ENCODE measurements around the gene SEPTIN10. TPM values are rescaled to one million over a fixed set of nuclear protein-coding genes. Genes with fewer than 3 reads are reported as not detected.

The SEPTIN10 gene
- total RNA-seq, 1 donor from 2014 or later, result 90.8 TPM

DNA sequence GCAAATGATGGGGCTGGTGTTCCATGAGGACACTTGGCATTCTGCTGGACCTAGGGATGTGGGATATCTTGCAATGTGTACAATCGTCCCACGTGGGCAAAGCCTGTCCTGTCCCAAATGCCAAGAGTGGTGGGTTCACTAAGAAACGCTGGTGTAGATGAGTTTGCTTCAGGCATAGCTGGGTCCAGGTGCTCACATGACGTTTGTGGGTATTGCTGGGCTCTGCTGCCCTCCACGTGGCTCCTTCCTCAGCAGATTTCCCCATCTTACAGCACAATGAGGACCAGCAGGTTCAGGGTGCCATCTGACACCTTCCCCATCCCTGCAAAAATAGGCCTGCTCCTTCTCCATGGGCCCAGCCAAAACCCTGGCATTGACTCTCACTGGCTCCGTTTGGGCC, 105.9 kb downstream of the SEPTIN10 start:
- no peaks in the 10 kb centered on the region for H3K4me1 ChIP-seq (ENCODE audit: insufficient read depth, low read length)
- Mint-ChIP-seq H3K27me3 (ENCODE audit: low read depth, unreplicated experiment) (peaks cover 34% of the 10 kb centered on the region), H3K27ac (ENCODE audit: unreplicated experiment) (no peak overlapping the region), H3K36me3 (ENCODE audit: low read depth, unreplicated experiment) (peaks cover 12% of the 10 kb centered on the region), H3K4me1 (ENCODE audit: low read depth, unreplicated experiment) (no peaks in the 10 kb centered on the region), H3K9me3 (ENCODE audit: unreplicated experiment) (no peaks in the 10 kb centered on the region), H3K4me3 (ENCODE audit: unreplicated experiment) (no peak overlapping the region)
- peaks cover 7% of the 10 kb centered on the region for H3K9me3 ChIP-seq (ENCODE audit: insufficient read depth, low read depth, low read length)
- no peaks in the 10 kb centered on the region for H4K20me1 ChIP-seq (ENCODE audit: insufficient read depth, low read length)
- no peak overlapping the region for H3K4me3 ChIP-seq (ENCODE audit: insufficient read depth, low read depth, low read length)
- H3K4me2 ChIP-seq (ENCODE audit: low read length), result no peak overlapping the region
- DNase-seq (ENCODE audit: low read depth), result no peak
- H3K9ac ChIP-seq (ENCODE audit: low read length), result no peak overlapping the region
- H2AFZ ChIP-seq (ENCODE audit: low read depth, low read length), result no peak overlapping the region
- H3K27ac ChIP-seq (ENCODE audit: low read depth, low read length), result no peak overlapping the region
- H3K27me3 ChIP-seq (ENCODE audit: insufficient read depth, low read length), result no peaks in the 10 kb centered on the region
- H3K36me3 ChIP-seq (ENCODE audit: insufficient read depth, low read length), result no peaks in the 10 kb centered on the region
- no peak for FAIRE-seq
- no peak for TF ChIP-seq EZH2 (IDR thresholded peaks at IDR 0.05; ENCODE audit: insufficient read depth, low read length)
- TF ChIP-seq, protein P1, sequence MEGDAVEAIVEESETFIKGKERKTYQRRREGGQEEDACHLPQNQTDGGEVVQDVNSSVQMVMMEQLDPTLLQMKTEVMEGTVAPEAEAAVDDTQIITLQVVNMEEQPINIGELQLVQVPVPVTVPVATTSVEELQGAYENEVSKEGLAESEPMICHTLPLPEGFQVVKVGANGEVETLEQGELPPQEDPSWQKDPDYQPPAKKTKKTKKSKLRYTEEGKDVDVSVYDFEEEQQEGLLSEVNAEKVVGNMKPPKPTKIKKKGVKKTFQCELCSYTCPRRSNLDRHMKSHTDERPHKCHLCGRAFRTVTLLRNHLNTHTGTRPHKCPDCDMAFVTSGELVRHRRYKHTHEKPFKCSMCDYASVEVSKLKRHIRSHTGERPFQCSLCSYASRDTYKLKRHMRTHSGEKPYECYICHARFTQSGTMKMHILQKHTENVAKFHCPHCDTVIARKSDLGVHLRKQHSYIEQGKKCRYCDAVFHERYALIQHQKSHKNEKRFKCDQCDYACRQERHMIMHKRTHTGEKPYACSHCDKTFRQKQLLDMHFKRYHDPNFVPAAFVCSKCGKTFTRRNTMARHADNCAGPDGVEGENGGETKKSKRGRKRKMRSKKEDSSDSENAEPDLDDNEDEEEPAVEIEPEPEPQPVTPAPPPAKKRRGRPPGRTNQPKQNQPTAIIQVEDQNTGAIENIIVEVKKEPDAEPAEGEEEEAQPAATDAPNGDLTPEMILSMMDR (IDR thresholded peaks at IDR 0.05; ENCODE audit: insufficient read depth, low read depth, low read length), result no peak
- no peaks in the 10 kb centered on the region for H3K79me2 ChIP-seq (ENCODE audit: insufficient read depth, low read length)

DNA sequence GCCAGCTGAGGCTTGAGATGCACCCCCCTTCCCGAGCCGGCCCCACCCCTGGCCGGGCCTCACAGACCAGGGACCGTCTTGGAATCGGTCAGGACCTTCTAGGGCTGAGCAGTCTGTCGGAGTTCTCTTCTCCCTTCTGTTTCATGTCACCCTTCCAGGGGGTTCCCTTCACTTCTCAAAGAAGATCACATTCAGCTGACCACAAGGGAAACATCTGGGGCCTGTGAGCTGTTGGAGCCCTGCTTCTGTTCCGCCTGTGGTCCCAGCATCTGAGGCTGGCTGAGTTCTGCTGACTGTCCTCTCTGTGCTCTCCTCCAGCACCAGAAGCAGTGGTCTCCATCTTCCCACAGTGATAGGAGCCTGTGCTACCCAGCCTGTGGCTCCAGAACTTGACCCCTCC, 106.5 kb downstream of the SEPTIN10 start:
- Histone ChIP-seq H3K9me3 (ENCODE audit: insufficient read depth, low read depth, low read length) (peaks cover 7% of the 10 kb centered on the region), H3K36me3 (ENCODE audit: insufficient read depth, low read length) (no peaks in the 10 kb centered on the region), H4K20me1 (ENCODE audit: insufficient read depth, low read length) (no peaks in the 10 kb centered on the region), H3K27me3 (ENCODE audit: insufficient read depth, low read length) (no peaks in the 10 kb centered on the region), H3K27ac (ENCODE audit: low read depth, low read length) (no peak overlapping the region), H2AFZ (ENCODE audit: low read depth, low read length) (no peak overlapping the region), H3K79me2 (ENCODE audit: insufficient read depth, low read length) (no peaks in the 10 kb centered on the region), H3K9ac (ENCODE audit: low read length) (no peak overlapping the region), H3K4me1 (ENCODE audit: insufficient read depth, low read length) (no peaks in the 10 kb centered on the region), H3K4me2 (ENCODE audit: low read length) (no peak overlapping the region), H3K4me3 (ENCODE audit: insufficient read depth, low read depth, low read length) (no peak overlapping the region)
- no peak overlapping the region for H3K4me3 Mint-ChIP-seq (ENCODE audit: unreplicated experiment)
- TF ChIP-seq, protein P1 (IDR thresholded peaks at IDR 0.05; ENCODE audit: insufficient read depth, low read depth, low read length), result no peak
- no peak for TF ChIP-seq EZH2 (IDR thresholded peaks at IDR 0.05; ENCODE audit: insufficient read depth, low read length)
- DNase-seq (ENCODE audit: low read depth) (no peak), FAIRE-seq (no peak)
- peaks cover 15% of the 10 kb centered on the region for H3K36me3 Mint-ChIP-seq (ENCODE audit: low read depth, unreplicated experiment)
- no peak overlapping the region for H3K27ac Mint-ChIP-seq (ENCODE audit: unreplicated experiment)
- no peaks in the 10 kb centered on the region for H3K4me1 Mint-ChIP-seq (ENCODE audit: low read depth, unreplicated experiment)
- no peaks in the 10 kb centered on the region for H3K9me3 Mint-ChIP-seq (ENCODE audit: unreplicated experiment)
- peaks cover 32% of the 10 kb centered on the region for H3K27me3 Mint-ChIP-seq (ENCODE audit: low read depth, unreplicated experiment)

DNA sequence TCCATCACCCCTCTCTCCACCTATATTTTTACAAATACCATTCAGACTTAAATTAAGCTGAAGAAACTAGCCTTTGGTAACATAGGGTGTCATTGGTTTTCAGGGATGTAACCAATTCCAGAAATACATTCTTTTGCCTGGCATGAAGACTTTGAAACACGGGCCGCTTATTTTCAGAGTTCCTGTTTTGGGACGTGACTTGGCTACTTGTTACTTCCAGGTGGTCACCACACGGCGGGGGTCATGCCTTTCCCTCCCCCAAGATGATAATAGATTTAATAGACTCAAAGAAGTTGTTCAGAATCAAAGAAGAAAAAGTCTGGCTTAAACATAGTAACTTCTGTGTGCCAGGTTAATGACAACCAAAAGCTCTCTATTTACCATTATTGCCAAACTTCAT, 110.6 kb downstream of the SEPTIN10 start:
- no peak for FAIRE-seq
- TF ChIP-seq EZH2 (IDR thresholded peaks at IDR 0.05; ENCODE audit: insufficient read depth, low read length), result no peak
- TF ChIP-seq, protein P1 (IDR thresholded peaks at IDR 0.05; ENCODE audit: insufficient read depth, low read depth, low read length), result no peak
- H3K4me3 ChIP-seq (ENCODE audit: insufficient read depth, low read depth, low read length), result no peak overlapping the region

More for the DNA sequence above, 110.6 kb downstream of the SEPTIN10 start:
- DNase-seq (ENCODE audit: low read depth), result no peak
- H3K27ac Mint-ChIP-seq (ENCODE audit: unreplicated experiment), result peak overlapping the region; percentile 18
- no peaks in the 10 kb centered on the region for H4K20me1 ChIP-seq (ENCODE audit: insufficient read depth, low read length)
- H3K27me3 Mint-ChIP-seq (ENCODE audit: low read depth, unreplicated experiment), result peaks cover 31% of the 10 kb centered on the region
- no peak overlapping the region for H3K4me3 Mint-ChIP-seq (ENCODE audit: unreplicated experiment)
- peaks cover 3% of the 10 kb centered on the region for H3K4me1 Mint-ChIP-seq (ENCODE audit: low read depth, unreplicated experiment)
- H3K27me3 ChIP-seq (ENCODE audit: insufficient read depth, low read length), result no peaks in the 10 kb centered on the region
- no peak overlapping the region for H2AFZ ChIP-seq (ENCODE audit: low read depth, low read length)
- no peak overlapping the region for H3K27ac ChIP-seq (ENCODE audit: low read depth, low read length)
- H3K4me2 ChIP-seq (ENCODE audit: low read length), result no peak overlapping the region
- H3K9me3 ChIP-seq (ENCODE audit: insufficient read depth, low read depth, low read length), result peaks cover 7% of the 10 kb centered on the region
- no peaks in the 10 kb centered on the region for H3K36me3 ChIP-seq (ENCODE audit: insufficient read depth, low read length)
- no peaks in the 10 kb centered on the region for H3K9me3 Mint-ChIP-seq (ENCODE audit: unreplicated experiment)
- no peak overlapping the region for H3K9ac ChIP-seq (ENCODE audit: low read length)
- no peaks in the 10 kb centered on the region for H3K79me2 ChIP-seq (ENCODE audit: insufficient read depth, low read length)
- H3K4me1 ChIP-seq (ENCODE audit: insufficient read depth, low read length), result peaks cover 1% of the 10 kb centered on the region
- H3K36me3 Mint-ChIP-seq (ENCODE audit: low read depth, unreplicated experiment), result peaks cover 13% of the 10 kb centered on the region

Measured in astrocyte (in vitro differentiated cells and primary cell).